ENCODE results near the gene ASCC1. TPM values are rescaled to one million over a fixed set of nuclear protein-coding genes. Genes with fewer than 3 reads are reported as not detected.

The ASCC1 gene
- total and polyA plus RNA-seq, 2 of the 13 experiments (the other 11 are each of a cell fraction or from before 2014, with no cell fraction given) = 21.6 to 30.1 TPM

GRCh38 chr10:72088889-72089575 is 127.0 kb downstream of the ASCC1 start (continued):
- TF ChIP-seq TFDP1 (CRISPR knock-in tag; IDR thresholded peaks at IDR 0.05; ENCODE audit: borderline replicate concordance) (peak; percentile 29; the same call in 1 of the 2 replicates), ZNF687 (CRISPR knock-in tag; IDR thresholded peaks at IDR 0.05) (peak; percentile 65), ZMYM4 (CRISPR knock-in tag; IDR thresholded peaks at IDR 0.05) (no peak), TAF1 (CRISPR knock-in tag; IDR thresholded peaks at IDR 0.05) (peak; percentile 28; the same call in 1 of the 2 replicates), BRD4 (CRISPR knock-in tag; IDR thresholded peaks at IDR 0.05) (0 out of 2 replicates have a peak, but pooled peaks have one; percentile 44), TFAP4 (IDR thresholded peaks at IDR 0.05; ENCODE audit: borderline replicate concordance, low read depth) (peak; percentile 42; the same call in 1 of the 2 replicates), PHF8 (CRISPR knock-in tag; IDR thresholded peaks at IDR 0.05) (no peak; the same call in 1 of the 2 replicates), SMAD9 (CRISPR knock-in tag; IDR thresholded peaks at IDR 0.05) (no peak), GPN1 (CRISPR knock-in tag; IDR thresholded peaks at IDR 0.05; ENCODE audit: borderline replicate concordance) (no peak), PAXIP1 (CRISPR knock-in tag; conservative IDR thresholded peaks at IDR 0.05) (0 out of 2 replicates have a peak, but pooled peaks have one; percentile 10), ZMYM2 (CRISPR knock-in tag; IDR thresholded peaks at IDR 0.05) (no peak), RBM22 (optimal IDR thresholded peaks at IDR 0.05; ENCODE audit: low read length) (no peak), AKAP8 (CRISPR knock-in tag; IDR thresholded peaks at IDR 0.05) (no peak), ATF4 (CRISPR knock-in tag; IDR thresholded peaks at IDR 0.05) (0 out of 4 replicates have a peak, but pooled peaks of 1 of the 2 experiments have one; percentile 10), POLR2G (IDR thresholded peaks at IDR 0.05; ENCODE audit: low read depth, low read length) (peak; percentile 38; the same call in 1 of the 2 replicates), MLLT10 (CRISPR knock-in tag; IDR thresholded peaks at IDR 0.05) (no peak), ZSCAN25 (CRISPR knock-in tag; IDR thresholded peaks at IDR 0.05) (peak; percentile 61; the same call in 1 of the 2 replicates), SP140L (CRISPR knock-in tag; IDR thresholded peaks at IDR 0.05; ENCODE audit: borderline replicate concordance) (no peak)

Data from HepG2 (cell line).